Nephron progenitor cell (in vitro differentiated cells): ENCODE measurements around the gene CNTNAP2.

Experiments
- DNase-seq: peaks from one replicate; pipeline ENCODE4 v3.0.0; 2021
- H3K27ac Mint-ChIP-seq: 2 replicates; pipeline ENCODE4 v1.8.0; 2021; ENCODE audit warnings: mild to moderate bottlenecking, moderate library complexity, mixed read lengths
- H3K27me3 Mint-ChIP-seq: 2 replicates; pipeline ENCODE4 v1.8.0; 2021; ENCODE audit warnings: mild to moderate bottlenecking, low read depth, mixed read lengths; ENCODE audit not compliant: poor library complexity
- H3K36me3 Mint-ChIP-seq: 2 replicates; pipeline ENCODE4 v1.8.0; 2021; ENCODE audit warnings: low read depth, mixed read lengths
- H3K4me1 Mint-ChIP-seq: 2 replicates; pipeline ENCODE4 v1.8.0; 2021; ENCODE audit warnings: mixed read lengths
- H3K4me3 Mint-ChIP-seq: 2 replicates; pipeline ENCODE4 v1.8.0; 2021; ENCODE audit warnings: mild to moderate bottlenecking, moderate library complexity, mixed read lengths
- H3K9me3 Mint-ChIP-seq: 2 replicates; pipeline ENCODE4 v1.8.0; 2021; ENCODE audit warnings: mild to moderate bottlenecking, moderate library complexity, mixed read lengths
- CTCF ChIP-seq: fragments of 200-600 bp; sonication (generic); IDR thresholded peaks from 2 replicates; pipeline ENCODE4 v1.5.0; 2021; ENCODE audit warnings: antibody characterized with exemption

CNTNAP2 gene

GRCh38 chr7:146805082-146805481, 688.5 kb downstream of the CNTNAP2 start:
- peaks cover 5% of the 10 kb centered on the region for H3K27me3 Mint-ChIP-seq
- no peaks in the 10 kb centered on the region for H3K4me1 Mint-ChIP-seq
- no peaks in the 10 kb centered on the region for H3K36me3 Mint-ChIP-seq
- H3K27ac Mint-ChIP-seq, result no peak overlapping the region
- no peak for TF ChIP-seq CTCF
- no peak for DNase-seq
- peaks cover 4% of the 10 kb centered on the region for H3K9me3 Mint-ChIP-seq
- H3K4me3 Mint-ChIP-seq, result no peak overlapping the region

- Mint-ChIP-seq H3K27me3 (no peaks in the 10 kb centered on the region), H3K9me3 (peaks cover 11% of the 10 kb centered on the region), H3K27ac (no peak overlapping the region), H3K4me1 (no peaks in the 10 kb centered on the region), H3K36me3 (no peaks in the 10 kb centered on the region), H3K4me3 (no peak overlapping the region)
- no peak for TF ChIP-seq CTCF
- no peak for DNase-seq
These were observed 709.7 kb downstream of the CNTNAP2 start for GRCh38 chr7:146826329-146826728.

- Mint-ChIP-seq H3K4me3 (no peak overlapping the region), H3K36me3 (no peaks in the 10 kb centered on the region), H3K9me3 (no peaks in the 10 kb centered on the region), H3K27ac (no peak overlapping the region), H3K27me3 (no peaks in the 10 kb centered on the region), H3K4me1 (peaks cover 5% of the 10 kb centered on the region)
- no peak for DNase-seq
- no peak for TF ChIP-seq CTCF
These were observed 714.1 kb downstream of the CNTNAP2 start for GRCh38 chr7:146830686-146831085.

- no peaks in the 10 kb centered on the region for H3K27me3 Mint-ChIP-seq
- H3K27ac Mint-ChIP-seq, result no peak overlapping the region
- no peaks in the 10 kb centered on the region for H3K36me3 Mint-ChIP-seq
- peaks cover 5% of the 10 kb centered on the region for H3K4me1 Mint-ChIP-seq
- no peak for TF ChIP-seq CTCF
- H3K4me3 Mint-ChIP-seq, result no peak overlapping the region
- DNase-seq, result no peak
- H3K9me3 Mint-ChIP-seq, result no peaks in the 10 kb centered on the region
These were observed 715.3 kb downstream of the CNTNAP2 start for GRCh38 chr7:146831875-146832274.

GRCh38 chr7:146844405-146844804, 727.8 kb downstream of the CNTNAP2 start:
- Mint-ChIP-seq H3K36me3 (no peaks in the 10 kb centered on the region), H3K9me3 (peaks cover 3% of the 10 kb centered on the region), H3K27ac (no peak overlapping the region), H3K4me1 (no peaks in the 10 kb centered on the region), H3K27me3 (peaks cover 3% of the 10 kb centered on the region), H3K4me3 (no peak overlapping the region)
- TF ChIP-seq CTCF, result no peak
- DNase-seq, result no peak

GRCh38 chr7:146858690-146859089, 742.1 kb downstream of the CNTNAP2 start:
- Mint-ChIP-seq H3K4me1 (no peaks in the 10 kb centered on the region), H3K4me3 (no peak overlapping the region), H3K27me3 (no peaks in the 10 kb centered on the region), H3K9me3 (no peaks in the 10 kb centered on the region), H3K36me3 (no peaks in the 10 kb centered on the region), H3K27ac (no peak overlapping the region)
- no peak for TF ChIP-seq CTCF
- DNase-seq, result no peak
